SIG-M5 treated with dmso at 0.1 percent for 504 hours (cell line): ENCODE results near the gene MATN3.
"Not testable (repeated sequence)": the region's sequence is repeated elsewhere in the genome, so short reads cannot be mapped to it uniquely, and the experiment has no call there.

Source experiments
- DNase-seq: peaks from one replicate; lab custom pipeline; 2025; ENCODE audit not compliant: unreplicated experiment; lab: John Stamatoyannopoulos, UW

Gene MATN3

GRCh38 chr2:20012282-20013125 lies at the start of gene MATN3:
MATN3 (minus strand) TSS chr2:20012668; CDS start chr2:20012631, 37 bp downstream.
- DNase-seq: no peak

- no peak for DNase-seq
Observed at GRCh38 chr2:20061940-20062339, 49.5 kb upstream of the MATN3 start.

- no peak for DNase-seq
Observed at GRCh38 chr2:20061476-20061875, 49.0 kb upstream of the MATN3 start.

- DNase-seq: no peak
Observed at GRCh38 chr2:20060106-20060505, 47.6 kb upstream of the MATN3 start.

- no peak for DNase-seq
Observed at GRCh38 chr2:20057268-20057667, 44.8 kb upstream of the MATN3 start.

- no peak for DNase-seq
Observed at GRCh38 chr2:20054931-20055330, 42.5 kb upstream of the MATN3 start.

- no peak for DNase-seq
Observed at GRCh38 chr2:20054119-20054518, 41.7 kb upstream of the MATN3 start.

- peak; percentile 36 for DNase-seq
Observed at GRCh38 chr2:20052861-20053281, 40.4 kb upstream of the MATN3 start.

GRCh38 chr2:20052229-20052851 lies 39.9 kb upstream of the MATN3 start:
- no peak for DNase-seq

GRCh38 chr2:20051532-20052228 lies 39.2 kb upstream of the MATN3 start, which contains the start of gene LAPTM4A:
LAPTM4A (minus strand) TSS chr2:20051628; CDS start chr2:20051520, 108 bp downstream.
- peak; percentile 99 for DNase-seq

- peak; percentile 70 for DNase-seq
Observed at GRCh38 chr2:20050646-20051531, 38.4 kb upstream of the MATN3 start.

GRCh38 chr2:20050104-20050645 lies 37.7 kb upstream of the MATN3 start:
- DNase-seq: peak; percentile 90

- DNase-seq: peak; percentile 79
Observed at GRCh38 chr2:20049637-20050036, 37.2 kb upstream of the MATN3 start.

GRCh38 chr2:20048488-20049448 lies 36.3 kb upstream of the MATN3 start:
- DNase-seq: no peak

GRCh38 chr2:20045712-20046292 lies 33.3 kb upstream of the MATN3 start:
- DNase-seq: not testable (repeated sequence)

- no peak for DNase-seq
Observed at GRCh38 chr2:20044778-20045177, 32.3 kb upstream of the MATN3 start.

- no peak for DNase-seq
Observed at GRCh38 chr2:20042531-20042930, 30.1 kb upstream of the MATN3 start.

GRCh38 chr2:20040489-20041172 lies 28.2 kb upstream of the MATN3 start:
- DNase-seq: no peak
